ENCODE results near the gene EIF3J.
"Not testable (repeated sequence)": the region's sequence is repeated elsewhere in the genome, so short reads cannot be mapped to it uniquely, and the experiment has no call there.

Gene EIF3J

DNA sequence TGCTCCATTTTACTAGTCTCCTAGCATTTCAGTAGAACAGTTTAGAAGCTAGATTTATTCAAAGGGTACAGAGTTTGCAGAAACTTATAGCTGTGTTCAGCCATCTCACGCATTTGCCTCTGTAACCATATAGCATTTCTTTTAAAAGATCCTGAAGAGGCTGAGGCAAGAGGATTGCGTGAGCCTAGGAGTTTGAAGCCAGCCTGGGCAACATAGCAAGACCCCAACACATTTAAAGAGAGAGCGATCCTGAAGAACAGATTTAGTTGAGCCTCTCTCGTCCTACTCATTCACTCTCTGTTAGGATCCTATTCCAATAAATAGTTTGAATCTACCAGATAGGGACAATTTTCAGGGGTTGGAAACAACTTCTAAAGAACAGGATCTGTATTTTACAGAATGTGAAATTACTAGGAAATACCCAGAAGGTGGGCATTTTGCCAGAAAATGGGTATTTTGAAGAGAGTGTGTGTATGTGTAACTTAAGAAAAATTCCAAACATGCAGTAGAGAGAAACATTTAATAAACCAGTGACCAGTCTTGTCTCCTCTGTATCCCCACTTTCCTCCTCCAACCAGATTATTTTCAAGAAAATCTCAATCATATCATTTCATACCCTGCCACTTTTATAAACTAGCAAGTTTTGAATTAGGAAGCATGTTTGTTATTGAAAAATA is 4.5 kb downstream of the EIF3J start:
- DNase-seq (ENCODE audit: low read depth in 3 of 3) = no peak

GRCh38 chr15:44542596-44542995 is 5.6 kb downstream of the EIF3J start:
- DNase-seq (ENCODE audit: low read depth in 3 of 3) = no peak

DNA sequence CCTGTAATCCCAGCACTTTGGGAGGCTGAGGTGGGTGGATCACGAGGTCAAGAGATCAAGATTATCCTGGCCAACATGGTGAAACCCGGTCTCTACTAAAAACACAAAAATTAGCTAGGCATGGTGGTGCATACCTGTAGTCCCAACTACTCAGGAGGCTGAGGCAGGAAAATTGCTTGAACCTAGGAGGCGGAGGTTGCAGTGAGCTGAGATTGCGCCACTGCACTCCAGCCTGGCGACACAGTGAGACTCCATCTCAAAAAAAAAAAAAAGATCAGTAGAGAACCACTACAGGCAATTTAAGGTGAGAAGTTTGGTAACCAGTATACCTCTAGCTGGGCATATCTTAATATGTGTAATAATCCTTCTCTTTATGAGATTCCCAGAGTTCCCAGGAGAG is 7.8 kb downstream of the EIF3J start:
- DNase-seq (ENCODE audit: low read depth in 3 of 3) = not testable (repeated sequence)

- DNase-seq (ENCODE audit: low read depth in 3 of 3) = no peak
These were observed 9.2 kb downstream of the EIF3J start for GRCh38 chr15:44545913-44546802.

- not testable (repeated sequence) for DNase-seq (ENCODE audit: low read depth in 3 of 3)
These were observed 12.2 kb downstream of the EIF3J start for GRCh38 chr15:44549152-44549551.

DNA sequence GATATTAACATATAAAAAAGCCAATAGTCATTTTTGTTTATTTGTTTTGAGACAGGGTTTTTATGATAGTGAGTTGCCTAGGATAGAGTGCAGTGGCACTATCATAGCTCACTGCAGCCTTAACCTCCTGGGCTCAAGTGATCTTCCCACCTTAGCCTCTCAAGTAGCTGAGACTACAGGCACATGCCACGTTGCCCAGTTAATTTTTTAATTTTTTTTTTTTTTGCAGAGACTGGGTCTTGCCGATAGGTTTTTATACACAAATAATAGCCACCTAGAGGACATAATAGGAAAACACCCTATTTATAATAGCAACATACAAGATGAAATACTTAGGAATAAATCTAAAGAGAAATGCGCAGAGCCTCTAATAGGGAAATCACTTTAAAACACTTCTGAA is 13.3 kb downstream of the EIF3J start:
- DNase-seq (ENCODE audit: low read depth in 3 of 3) = no peak

GRCh38 chr15:44550734-44551133 is 13.8 kb downstream of the EIF3J start:
- DNase-seq (ENCODE audit: low read depth in 3 of 3) = no peak

DNA sequence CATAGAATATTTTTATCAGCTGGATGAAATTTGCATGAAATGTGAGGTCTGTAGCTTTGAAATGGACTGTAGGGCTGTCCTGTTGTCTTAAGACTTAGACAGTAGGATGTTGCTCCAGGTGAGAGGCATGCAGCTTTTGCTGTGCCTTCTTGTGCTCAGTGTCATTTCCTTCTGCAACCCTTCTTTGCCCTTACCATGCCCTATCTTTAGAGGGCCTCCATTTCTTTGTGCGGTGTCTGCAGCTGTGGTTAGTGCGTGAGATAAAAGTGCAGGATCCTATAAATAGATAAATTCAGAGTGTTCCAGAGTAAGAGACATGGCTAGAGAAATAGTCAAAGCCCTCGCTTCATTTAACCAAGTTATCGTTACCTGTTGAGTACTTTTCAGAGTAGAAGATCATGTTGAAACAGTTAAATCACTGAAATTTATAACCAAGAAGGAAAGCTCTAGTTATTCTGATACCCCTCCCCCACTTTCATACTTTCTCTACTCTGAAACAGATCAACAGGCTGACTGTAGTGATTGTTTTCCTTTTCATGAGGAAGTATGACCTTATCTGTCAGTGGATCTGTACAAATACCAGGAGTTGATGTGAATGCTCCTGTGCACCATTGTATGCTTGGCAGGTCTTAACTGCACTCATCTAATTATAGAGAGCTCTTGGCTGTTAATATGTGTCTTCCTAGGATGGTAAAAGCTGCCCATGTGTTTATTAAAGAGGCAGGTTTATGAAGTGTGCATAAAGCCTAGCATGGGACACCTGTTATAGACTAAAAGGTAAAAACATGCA is 18.2 kb downstream of the EIF3J start:
- no peak for DNase-seq (ENCODE audit: low read depth in 3 of 3)

DNA sequence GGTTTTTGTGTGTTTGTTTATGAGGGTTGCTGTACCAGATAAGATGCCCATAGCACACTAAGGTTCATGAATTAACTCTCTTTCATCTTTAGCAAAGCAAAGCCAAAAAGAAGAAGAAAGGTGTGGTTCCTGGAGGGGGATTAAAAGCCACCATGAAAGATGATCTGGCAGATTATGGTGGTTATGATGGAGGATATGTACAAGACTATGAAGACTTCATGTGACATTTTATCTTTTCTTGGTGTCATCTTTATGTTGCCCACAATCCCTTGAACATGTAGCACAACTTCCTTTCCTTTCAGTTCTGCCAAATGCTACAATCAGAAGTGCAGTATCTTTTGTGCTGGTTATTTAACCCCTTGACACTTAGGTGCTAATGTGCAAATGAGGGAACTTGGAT is 24.0 kb downstream of the EIF3J start:
- DNase-seq (ENCODE audit: low read depth in 3 of 3) = not testable (repeated sequence)

DNA sequence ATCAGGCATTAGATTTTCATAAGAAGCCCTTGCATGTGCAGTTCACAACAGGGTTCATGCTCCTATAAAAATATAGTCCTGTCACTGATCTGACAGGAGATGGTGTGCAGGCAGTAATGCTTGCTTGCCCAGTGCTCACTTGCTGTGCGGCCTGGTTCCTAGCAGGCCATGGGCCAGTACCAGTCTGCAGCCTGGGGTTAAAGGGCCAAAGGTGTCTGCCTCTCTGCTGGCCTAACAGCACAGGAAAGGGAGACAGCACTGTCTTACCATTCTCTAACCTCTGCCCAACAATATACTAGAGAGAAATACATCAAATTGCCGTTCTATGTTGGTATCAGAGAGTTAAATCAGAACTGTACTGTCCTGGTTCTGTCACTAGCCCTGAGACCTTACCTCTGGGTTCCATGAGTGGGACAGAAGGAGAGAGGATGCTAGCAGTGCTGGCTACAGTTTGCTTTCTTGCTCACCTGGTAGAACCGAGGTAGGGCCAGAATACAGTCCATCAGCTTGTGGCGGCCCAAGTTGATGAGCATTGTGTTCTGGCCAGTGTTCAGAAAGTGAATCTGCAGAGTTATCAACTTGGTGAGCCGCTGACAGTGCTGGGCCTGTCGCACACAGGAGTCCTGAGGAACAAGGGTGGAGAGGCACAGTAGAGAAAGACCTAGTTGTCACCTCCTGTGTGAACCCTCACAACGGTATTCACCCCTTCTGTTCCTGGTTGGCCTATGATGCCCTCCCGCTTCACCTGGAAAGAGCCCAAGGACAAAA is 28.6 kb downstream of the EIF3J start:
- DNase-seq (ENCODE audit: low read depth in 3 of 3) = no peak

GRCh38 chr15:44566155-44566540 is 29.2 kb downstream of the EIF3J start:
- DNase-seq (ENCODE audit: low read depth in 3 of 3) = no peak

DNA sequence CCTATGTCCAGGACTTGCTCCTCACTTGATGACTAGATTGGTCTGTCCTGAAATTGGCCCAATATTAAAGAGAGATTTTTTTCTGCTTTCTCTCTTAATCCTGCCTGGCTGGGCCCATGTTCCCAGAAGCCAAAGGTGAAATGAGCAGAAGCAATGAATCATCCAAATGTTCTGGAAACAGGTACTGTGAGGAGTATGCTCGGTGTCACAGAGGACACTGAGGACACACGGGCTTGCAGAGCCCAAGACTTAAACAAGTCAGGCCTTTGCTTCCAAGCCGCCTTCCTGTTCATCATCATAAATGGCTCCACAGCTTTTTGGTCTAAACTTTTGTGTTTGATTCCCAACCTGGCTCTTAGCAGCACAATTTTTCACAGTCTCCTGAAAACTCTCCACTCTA is 31.4 kb downstream of the EIF3J start:
- DNase-seq (ENCODE audit: low read depth in 3 of 3) = no peak

DNA sequence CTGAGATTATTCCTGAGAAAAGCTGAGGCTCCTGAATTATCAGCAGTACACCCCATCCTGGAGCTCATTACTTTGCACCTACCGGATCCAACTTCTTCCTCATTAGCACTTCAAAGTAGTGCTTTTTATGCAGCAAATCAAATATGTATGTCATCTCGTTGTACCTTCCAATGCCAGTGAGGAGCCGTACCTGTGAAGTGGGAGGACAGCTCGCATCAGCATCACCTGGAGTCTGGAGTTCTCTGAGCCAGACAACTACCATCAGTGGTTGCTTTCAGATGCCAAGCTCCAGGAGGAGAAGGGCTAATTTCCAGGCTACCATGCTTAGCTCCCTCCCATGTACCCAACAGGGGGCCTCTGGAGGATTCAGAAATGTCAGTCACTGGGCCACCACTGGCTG is 32.4 kb downstream of the EIF3J start:
- DNase-seq (ENCODE audit: low read depth in 3 of 3) = no peak

GRCh38 chr15:44570361-44570760 is 33.4 kb downstream of the EIF3J start:
- no peak for DNase-seq (ENCODE audit: low read depth in 3 of 3)

DNA sequence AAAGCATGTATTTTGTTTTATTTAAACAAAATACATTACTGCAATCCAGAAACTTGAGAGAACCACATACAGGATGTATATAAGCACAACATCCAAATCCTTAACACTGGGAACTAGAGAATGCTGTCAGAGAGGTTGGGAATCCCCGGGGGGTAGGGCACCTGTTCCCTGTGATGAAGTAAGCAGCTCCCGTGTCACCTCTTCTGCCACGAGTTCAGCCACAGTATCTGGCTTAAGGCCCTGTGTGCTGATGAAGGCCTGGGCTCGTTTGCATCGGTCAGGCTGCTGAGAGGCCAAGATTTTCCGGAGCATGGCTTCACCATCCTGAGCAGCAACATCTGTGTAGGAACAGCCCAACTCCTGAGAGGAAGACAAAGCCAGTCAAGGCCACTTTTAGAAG is 36.4 kb downstream of the EIF3J start:
- no peak for DNase-seq (ENCODE audit: low read depth in 3 of 3)

- DNase-seq (ENCODE audit: low read depth in 3 of 3) = no peak
These were observed 37.8 kb downstream of the EIF3J start for GRCh38 chr15:44574734-44575133.

GRCh38 chr15:44580105-44580504 is 43.2 kb downstream of the EIF3J start:
- no peak for DNase-seq (ENCODE audit: low read depth in 3 of 3)

- peak in 2 of 3 experiments; percentile 32 to 42 for DNase-seq (ENCODE audit: low read depth in 3 of 3)
These were observed 47.3 kb downstream of the EIF3J start for GRCh38 chr15:44584162-44584749.

DNA sequence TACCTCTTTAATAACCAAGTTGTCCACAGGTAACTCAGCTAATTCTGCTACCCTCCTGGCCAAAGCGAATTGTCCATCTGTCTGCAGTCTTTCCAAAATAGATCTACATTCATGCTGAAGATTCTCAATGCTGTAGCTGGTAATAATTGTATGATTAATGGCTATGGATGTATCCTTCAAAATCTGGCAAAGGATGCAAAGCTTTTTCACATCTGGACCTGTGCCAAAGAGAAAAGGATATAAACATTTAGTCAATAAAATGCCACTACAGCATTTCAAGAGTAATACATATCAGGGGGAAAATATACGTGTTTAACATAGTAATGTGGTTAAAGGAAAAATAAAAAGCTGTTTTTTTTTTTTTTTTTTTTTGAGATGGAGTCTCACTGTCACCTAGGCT is 48.7 kb downstream of the EIF3J start:
- no peak for DNase-seq (ENCODE audit: low read depth in 3 of 3)

DNA sequence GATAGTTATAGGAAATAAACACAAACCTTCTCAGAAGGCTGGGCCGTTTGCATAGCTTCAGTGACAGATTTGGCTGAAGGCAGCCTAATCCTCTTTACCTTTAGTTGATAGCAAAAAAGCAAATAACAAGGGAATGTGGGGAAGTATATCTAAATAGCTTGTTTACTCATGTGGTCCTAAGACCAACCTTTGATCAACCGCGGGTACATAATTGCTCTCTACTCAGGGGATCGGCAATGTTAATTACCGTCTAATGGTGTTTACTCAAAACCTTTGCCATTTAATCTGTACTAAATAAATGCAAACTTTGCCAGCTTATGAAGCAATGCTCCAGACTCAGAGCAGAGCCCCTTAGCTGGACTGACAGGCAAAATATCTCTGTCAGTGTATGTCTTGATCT is 51.6 kb downstream of the EIF3J start:
- no peak for DNase-seq (ENCODE audit: low read depth in 3 of 3)

DNA sequence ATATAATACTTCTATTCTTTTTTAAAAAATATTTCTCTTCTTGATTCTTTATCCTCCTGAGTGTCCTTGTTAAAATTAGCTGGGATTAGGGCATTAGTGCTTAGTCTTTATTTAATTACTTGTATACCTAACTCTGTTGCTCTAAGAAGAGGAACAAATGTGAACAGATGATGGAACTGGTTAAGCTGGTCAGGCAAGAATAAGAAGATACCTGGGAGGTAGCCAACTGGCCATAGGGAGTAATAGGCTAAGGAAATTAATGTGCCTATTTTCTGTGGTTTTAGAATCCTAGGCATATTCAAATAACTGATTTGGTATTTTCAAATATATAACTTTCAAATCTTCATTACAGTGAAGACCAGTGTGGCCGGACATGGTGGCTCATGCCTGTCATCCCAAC is 54.4 kb downstream of the EIF3J start:
- no peak for DNase-seq (ENCODE audit: low read depth in 3 of 3)

Data from stimulated activated CD4-positive, alpha-beta T cell treated with anti-CD3 and anti-CD28 coated beads, TNF-alpha, amount 100 ng/mL, for 4 hours (primary cell).